Effector CD8-positive, alpha-beta T cell (primary cell): ENCODE data around the gene COL6A5.
"Not testable (repeated sequence)": the region's sequence is repeated elsewhere in the genome, so short reads cannot be mapped to it uniquely, and the experiment has no call there.

Experiments used
- DNase-seq: peaks from one replicate; lab custom pipeline; 2025; lab: John Stamatoyannopoulos, UW

Gene COL6A5

GRCh38 chr3:130442284-130442683, 96.8 kb downstream of the COL6A5 start:
- DNase-seq: no peak

GRCh38 chr3:130446840-130447239, 101.4 kb downstream of the COL6A5 start:
- not testable (repeated sequence) for DNase-seq

GRCh38 chr3:130448155-130448554, 102.7 kb downstream of the COL6A5 start:
- not testable (repeated sequence) for DNase-seq

GRCh38 chr3:130456540-130456939, 111.1 kb downstream of the COL6A5 start:
- no peak for DNase-seq

- DNase-seq: no peak
These were observed 112.2 kb downstream of the COL6A5 start for GRCh38 chr3:130457671-130458070.

- no peak for DNase-seq
These were observed 114.5 kb downstream of the COL6A5 start for GRCh38 chr3:130459944-130460343.

GRCh38 chr3:130462089-130462488, 116.6 kb downstream of the COL6A5 start:
- no peak for DNase-seq

- DNase-seq: no peak
These were observed 117.7 kb downstream of the COL6A5 start for GRCh38 chr3:130463221-130463620.

- no peak for DNase-seq
These were observed 120.0 kb downstream of the COL6A5 start for GRCh38 chr3:130465521-130465920.

- DNase-seq: no peak
These were observed 122.8 kb downstream of the COL6A5 start for GRCh38 chr3:130468311-130468710.

GRCh38 chr3:130470126-130470525, 124.7 kb downstream of the COL6A5 start:
- DNase-seq: no peak

GRCh38 chr3:130473416-130473815, 127.9 kb downstream of the COL6A5 start:
- DNase-seq: no peak

GRCh38 chr3:130480736-130481135, 135.3 kb downstream of the COL6A5 start:
- DNase-seq: no peak

- no peak for DNase-seq
These were observed 142.8 kb downstream of the COL6A5 start for GRCh38 chr3:130488288-130488687.

- DNase-seq: no peak
These were observed 143.4 kb downstream of the COL6A5 start for GRCh38 chr3:130488769-130489450.

GRCh38 chr3:130490241-130490640, 144.8 kb downstream of the COL6A5 start:
- no peak for DNase-seq

- DNase-seq: no peak
These were observed 146.0 kb downstream of the COL6A5 start for GRCh38 chr3:130491431-130491830.

- no peak for DNase-seq
These were observed 159.2 kb downstream of the COL6A5 start for GRCh38 chr3:130504701-130505100.

GRCh38 chr3:130506031-130506430, 160.6 kb downstream of the COL6A5 start:
- DNase-seq: no peak

GRCh38 chr3:130507746-130508145, 162.3 kb downstream of the COL6A5 start:
- DNase-seq: no peak

GRCh38 chr3:130509008-130509407, 163.5 kb downstream of the COL6A5 start:
- DNase-seq: no peak

GRCh38 chr3:130514681-130515080, 169.2 kb downstream of the COL6A5 start:
- no peak for DNase-seq

GRCh38 chr3:130515755-130516154, 170.3 kb downstream of the COL6A5 start:
- DNase-seq: no peak
